HL-60 (cell line): ENCODE measurements around the gene DTL.

ENCODE experiments used
- DNase-seq, 2 experiments: peaks; one replicate each; pipeline ENCODE4 v3.0.0-alpha.2; 2010 to 2020; ENCODE audit warnings: low read depth in 1 of 2, low spot score in 1 of 2
- H3K27ac ChIP-seq: fragments of 250-450 bp; sonication (Bioruptor Pico); replicated peaks from 2 replicates; pipeline ENCODE4 v1.5.1; 2020; ENCODE audit warnings: mild to moderate bottlenecking, moderate library complexity
- H3K27me3 ChIP-seq: fragments of 250-450 bp; sonication (Bioruptor Pico); 2 replicates; pipeline ENCODE4 v1.5.1; 2021; ENCODE audit warnings: mild to moderate bottlenecking, moderate library complexity; ENCODE audit not compliant: insufficient read depth, poor library complexity, severe bottlenecking
- H3K4me3 ChIP-seq: replicated peaks from 2 replicates; pipeline ENCODE4 v1.5.1; 2011; ENCODE audit warnings: mild to moderate bottlenecking, control low read depth, low read length; ENCODE audit not compliant: insufficient read depth
- CTCF ChIP-seq: IDR thresholded peaks from one replicate; pipeline ENCODE4 v1.5.1; 2011; ENCODE audit warnings: low read length, control low read depth, inconsistent platforms; ENCODE audit not compliant: insufficient read depth
- GABPA ChIP-seq: IDR thresholded peaks from 2 replicates; pipeline ENCODE4 v1.6.1; 2012; ENCODE audit warnings: low read depth
- POLR2AphosphoS5 ChIP-seq: IDR thresholded peaks from 2 replicates; pipeline ENCODE4 v1.6.1; 2012; ENCODE audit warnings: low read depth
- SPI1 ChIP-seq: IDR thresholded peaks from 2 replicates; pipeline ENCODE4 v1.6.1; 2012; ENCODE audit warnings: low read depth, mild to moderate bottlenecking, borderline replicate concordance
- TF ChIP-seq, protein P1 (sequence below): IDR thresholded peaks from 2 replicates; pipeline ENCODE4 v1.6.1; 2012; ENCODE audit warnings: low read depth; ENCODE audit not compliant: insufficient replicate concordance

Gene DTL

DNA sequence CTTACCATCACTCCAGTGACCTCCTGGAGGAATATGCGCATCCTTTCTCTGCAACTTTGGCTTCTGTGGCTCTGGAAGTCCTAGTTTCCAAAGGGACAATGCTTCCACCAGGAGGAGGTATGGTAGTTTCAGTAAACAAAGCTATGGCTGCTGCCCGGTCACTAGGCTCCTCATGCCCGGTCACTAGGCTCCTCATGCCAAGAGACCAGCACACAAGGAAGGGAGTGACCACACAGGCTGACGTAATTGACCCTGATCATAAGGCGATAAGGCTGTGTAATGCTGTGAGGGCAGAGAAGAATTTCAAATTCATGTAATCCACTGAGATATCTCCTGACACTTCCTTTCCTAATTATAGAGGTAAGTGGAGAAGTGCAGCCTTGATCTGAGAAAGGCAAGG is 102.9 kb downstream of the DTL start:
- no peaks in the 10 kb centered on the region for H3K27me3 ChIP-seq
- H3K27ac ChIP-seq = no peak overlapping the region
- TF ChIP-seq SPI1 (no peak), GABPA (no peak), POLR2AphosphoS5 (no peak), CTCF (no peak)
- TF ChIP-seq, protein P1, sequence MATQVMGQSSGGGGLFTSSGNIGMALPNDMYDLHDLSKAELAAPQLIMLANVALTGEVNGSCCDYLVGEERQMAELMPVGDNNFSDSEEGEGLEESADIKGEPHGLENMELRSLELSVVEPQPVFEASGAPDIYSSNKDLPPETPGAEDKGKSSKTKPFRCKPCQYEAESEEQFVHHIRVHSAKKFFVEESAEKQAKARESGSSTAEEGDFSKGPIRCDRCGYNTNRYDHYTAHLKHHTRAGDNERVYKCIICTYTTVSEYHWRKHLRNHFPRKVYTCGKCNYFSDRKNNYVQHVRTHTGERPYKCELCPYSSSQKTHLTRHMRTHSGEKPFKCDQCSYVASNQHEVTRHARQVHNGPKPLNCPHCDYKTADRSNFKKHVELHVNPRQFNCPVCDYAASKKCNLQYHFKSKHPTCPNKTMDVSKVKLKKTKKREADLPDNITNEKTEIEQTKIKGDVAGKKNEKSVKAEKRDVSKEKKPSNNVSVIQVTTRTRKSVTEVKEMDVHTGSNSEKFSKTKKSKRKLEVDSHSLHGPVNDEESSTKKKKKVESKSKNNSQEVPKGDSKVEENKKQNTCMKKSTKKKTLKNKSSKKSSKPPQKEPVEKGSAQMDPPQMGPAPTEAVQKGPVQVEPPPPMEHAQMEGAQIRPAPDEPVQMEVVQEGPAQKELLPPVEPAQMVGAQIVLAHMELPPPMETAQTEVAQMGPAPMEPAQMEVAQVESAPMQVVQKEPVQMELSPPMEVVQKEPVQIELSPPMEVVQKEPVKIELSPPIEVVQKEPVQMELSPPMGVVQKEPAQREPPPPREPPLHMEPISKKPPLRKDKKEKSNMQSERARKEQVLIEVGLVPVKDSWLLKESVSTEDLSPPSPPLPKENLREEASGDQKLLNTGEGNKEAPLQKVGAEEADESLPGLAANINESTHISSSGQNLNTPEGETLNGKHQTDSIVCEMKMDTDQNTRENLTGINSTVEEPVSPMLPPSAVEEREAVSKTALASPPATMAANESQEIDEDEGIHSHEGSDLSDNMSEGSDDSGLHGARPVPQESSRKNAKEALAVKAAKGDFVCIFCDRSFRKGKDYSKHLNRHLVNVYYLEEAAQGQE = no peak
- no peak overlapping the region for H3K4me3 ChIP-seq
- no peak for DNase-seq

DNA sequence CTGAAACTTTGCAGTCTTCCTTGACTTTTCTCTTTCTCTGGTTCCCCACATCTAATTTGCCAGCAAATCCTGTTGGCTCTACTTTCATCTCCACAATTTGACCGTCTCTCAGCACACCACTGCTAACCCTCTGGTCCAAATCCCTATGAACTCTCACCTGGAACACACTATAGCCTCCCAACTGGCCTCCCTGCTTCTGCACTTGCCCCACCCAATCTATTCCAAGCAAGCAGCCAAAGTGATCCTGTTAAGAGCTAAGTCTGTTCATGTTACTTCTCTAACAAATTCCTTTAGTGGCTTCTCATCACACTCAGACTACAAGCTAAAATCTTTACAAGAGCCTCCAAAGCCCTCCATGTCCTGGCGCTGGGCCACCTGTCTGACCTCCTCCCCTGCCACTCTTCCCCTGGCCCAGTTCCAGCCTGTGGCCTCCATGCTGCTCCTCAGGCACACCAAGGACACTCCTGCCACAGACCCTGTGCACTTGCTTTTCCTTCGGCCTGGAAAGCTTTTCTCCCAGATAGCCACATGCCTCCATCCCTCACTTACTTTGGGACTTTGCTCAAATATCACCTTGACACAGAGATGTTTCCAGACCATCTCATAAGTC is 104.1 kb downstream of the DTL start:
- Histone ChIP-seq H3K27me3 (no peaks in the 10 kb centered on the region), H3K27ac (no peak overlapping the region), H3K4me3 (no peak overlapping the region)
- DNase-seq = no peak
- TF ChIP-seq, protein P1 = no peak
- no peak for TF ChIP-seq GABPA
- no peak for TF ChIP-seq POLR2AphosphoS5
- no peak for TF ChIP-seq SPI1
- no peak for TF ChIP-seq CTCF

DNA sequence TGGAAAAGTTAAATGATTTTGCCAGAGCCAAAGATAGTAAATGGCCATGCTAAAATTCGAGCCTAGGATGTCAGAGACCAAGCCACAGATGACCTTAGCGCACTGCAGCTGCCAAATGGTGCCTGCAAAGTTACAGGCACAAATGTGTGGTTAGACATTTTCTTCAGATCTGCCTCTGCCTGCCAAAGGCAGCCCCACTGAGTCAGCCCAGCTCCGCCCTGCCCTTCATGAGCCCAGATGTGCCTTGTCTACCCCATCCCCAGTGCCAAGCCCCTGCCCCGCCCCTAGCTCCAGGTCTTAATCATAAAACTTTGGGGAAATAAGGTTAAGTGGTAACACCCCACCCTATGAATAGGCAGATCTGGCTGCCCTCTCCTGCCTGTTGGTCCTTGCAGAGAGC is 105.9 kb downstream of the DTL start:
- DNase-seq = no peak
- Histone ChIP-seq H3K27ac (no peak overlapping the region), H3K27me3 (no peaks in the 10 kb centered on the region), H3K4me3 (no peak overlapping the region)
- TF ChIP-seq GABPA (no peak), POLR2AphosphoS5 (no peak), CTCF (no peak), SPI1 (no peak)
